ENCODE results near the gene FAM131B.
A peak's percentile ranks its signal among the peaks of the same experiment; 100 is the strongest.

FAM131B gene

GRCh38 chr7:143345428-143345900 lies 17.0 kb downstream of the FAM131B start:
- Histone ChIP-seq H3K4me1 (ENCODE audit: control insufficient read depth, insufficient read depth, low read depth, low read length) (peaks cover 5% of the 10 kb centered on the region), H3K18ac (ENCODE audit: low read depth in 1 of 2, low read length in 2 of 2) (no peak overlapping the region), H2BK15ac (ENCODE audit: low read depth, poor library complexity, severe bottlenecking) (no peak overlapping the region), H4K91ac (ENCODE audit: low read length) (no peak overlapping the region), H3K9ac (ENCODE audit: low read length) (no peak overlapping the region), H3K27me3 (ENCODE audit: control insufficient read depth in 1 of 2, insufficient read depth in 1 of 2, low read length in 2 of 2) (peaks cover 43 to 45% of the 10 kb centered on the region in 2 experiments), H3K14ac (ENCODE audit: low read length in 2 of 2) (no peak overlapping the region), H3K4ac (ENCODE audit: low read depth in 1 of 2, low read length in 2 of 2) (no peak overlapping the region), H3K27ac (ENCODE audit: low read length, poor library complexity, severe bottlenecking) (no peak overlapping the region), H4K8ac (ENCODE audit: low read length) (peak overlapping the region; percentile 27), H3K36me3 (ENCODE audit: control insufficient read depth in 1 of 2, insufficient read depth in 2 of 2, low read depth in 1 of 2, low read length in 2 of 2) (no peaks in the 10 kb centered on the region), H2AK5ac (ENCODE audit: low read length, severe bottlenecking) (no peak overlapping the region), H2AFZ (ENCODE audit: low read depth, low read length) (peak overlapping the region; percentile 76), H2BK5ac (ENCODE audit: low read depth, low read length, poor library complexity, severe bottlenecking) (no peak overlapping the region), H2BK120ac (ENCODE audit: low read depth, low read length) (no peak overlapping the region), H3K4me3 (ENCODE audit: insufficient read depth in 1 of 2, low read depth in 1 of 2, low read length in 2 of 2) (peak overlapping the region in 1 of 2 experiments; percentile 61), H2BK12ac (ENCODE audit: low read length in 2 of 2) (peak overlapping the region in 1 of 2 experiments; percentile 11), H3K4me2 (ENCODE audit: low read length, poor library complexity, severe bottlenecking) (peak overlapping the region; percentile 12), H3K23ac (ENCODE audit: low read length in 2 of 2) (no peak overlapping the region), H3K79me1 (replicated peaks; ENCODE audit: low read length, poor library complexity, severe bottlenecking) (no peaks in the 10 kb centered on the region), H3K9me3 (ENCODE audit: control insufficient read depth, low read length) (no peaks in the 10 kb centered on the region)
- WGBS, result 3% methylated on average over 35 of the region's 35 CpGs
- peak; percentile 48 for DNase-seq

DNA sequence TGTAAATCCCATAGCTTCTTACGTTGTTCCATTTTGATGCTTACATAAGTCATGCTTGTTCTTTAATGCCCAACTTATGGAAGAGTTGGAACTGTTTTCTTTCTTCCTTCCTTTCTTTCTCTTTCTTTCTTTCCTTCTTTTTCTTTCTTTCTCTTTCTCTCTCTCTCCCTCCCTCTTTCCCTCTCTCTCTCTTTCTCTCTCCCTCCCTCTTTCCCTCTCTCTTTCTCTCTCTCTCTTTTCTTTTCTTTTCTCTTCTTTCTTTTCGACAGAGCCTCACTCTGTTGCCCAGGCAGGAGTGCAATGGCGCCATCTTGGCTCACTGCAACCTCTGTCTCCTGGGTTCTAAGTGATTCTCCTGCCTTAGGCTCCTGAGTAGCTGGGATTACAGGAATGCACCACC lies 18.9 kb downstream of the FAM131B start:
- Histone ChIP-seq H4K8ac (ENCODE audit: low read length) (no peak overlapping the region), H3K27ac (ENCODE audit: low read length, poor library complexity, severe bottlenecking) (no peak overlapping the region), H4K91ac (ENCODE audit: low read length) (no peak overlapping the region), H2BK5ac (ENCODE audit: low read depth, low read length, poor library complexity, severe bottlenecking) (no peak overlapping the region), H3K4me3 (ENCODE audit: insufficient read depth in 1 of 2, low read depth in 1 of 2, low read length in 2 of 2) (no peak overlapping the region), H2BK12ac (ENCODE audit: low read length in 2 of 2) (no peak overlapping the region), H3K4ac (ENCODE audit: low read depth in 1 of 2, low read length in 2 of 2) (no peak overlapping the region), H3K36me3 (ENCODE audit: control insufficient read depth in 1 of 2, insufficient read depth in 2 of 2, low read depth in 1 of 2, low read length in 2 of 2) (no peaks in the 10 kb centered on the region), H3K23ac (ENCODE audit: low read length in 2 of 2) (no peak overlapping the region), H2BK120ac (ENCODE audit: low read depth, low read length) (no peak overlapping the region), H3K9ac (ENCODE audit: low read length) (no peak overlapping the region), H2BK15ac (ENCODE audit: low read depth, poor library complexity, severe bottlenecking) (no peak overlapping the region), H2AFZ (ENCODE audit: low read depth, low read length) (no peak overlapping the region), H3K79me1 (replicated peaks; ENCODE audit: low read length, poor library complexity, severe bottlenecking) (no peaks in the 10 kb centered on the region), H3K27me3 (ENCODE audit: control insufficient read depth in 1 of 2, insufficient read depth in 1 of 2, low read length in 2 of 2) (peaks cover 32 to 40% of the 10 kb centered on the region in 2 experiments), H3K9me3 (ENCODE audit: control insufficient read depth, low read length) (no peaks in the 10 kb centered on the region), H3K14ac (ENCODE audit: low read length in 2 of 2) (no peak overlapping the region), H3K18ac (ENCODE audit: low read depth in 1 of 2, low read length in 2 of 2) (no peak overlapping the region), H3K4me2 (ENCODE audit: low read length, poor library complexity, severe bottlenecking) (no peak overlapping the region), H3K4me1 (ENCODE audit: control insufficient read depth, insufficient read depth, low read depth, low read length) (peaks cover 5% of the 10 kb centered on the region), H2AK5ac (ENCODE audit: low read length, severe bottlenecking) (no peak overlapping the region)
- DNase-seq, result no peak
- WGBS, result 70% methylated on average over 3 of the region's 3 CpGs

DNA sequence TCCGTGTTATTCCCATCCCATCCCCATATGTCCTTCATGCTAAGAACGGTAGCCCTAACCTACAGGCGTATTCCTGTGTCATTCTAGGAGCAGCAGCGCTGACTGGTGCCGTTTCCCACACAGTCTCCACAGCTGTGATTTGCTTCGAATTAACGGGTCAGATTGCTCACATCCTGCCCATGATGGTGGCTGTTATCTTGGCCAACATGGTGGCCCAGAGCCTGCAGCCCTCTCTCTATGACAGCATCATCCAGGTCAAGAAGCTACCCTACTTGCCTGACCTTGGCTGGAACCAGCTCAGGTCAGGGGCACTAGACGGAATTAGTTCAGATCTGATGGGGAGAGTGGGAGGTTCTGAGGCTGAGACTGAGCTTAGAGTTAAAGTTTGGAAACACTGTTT lies 20.7 kb downstream of the FAM131B start:
- H2AK5ac ChIP-seq (ENCODE audit: low read length, severe bottlenecking), result no peak overlapping the region
- no peak overlapping the region for H3K4ac ChIP-seq (ENCODE audit: low read depth in 1 of 2, low read length in 2 of 2)
- H3K4me2 ChIP-seq (ENCODE audit: low read length, poor library complexity, severe bottlenecking), result no peak overlapping the region
- H2BK120ac ChIP-seq (ENCODE audit: low read depth, low read length), result no peak overlapping the region
- WGBS, result 94% methylated on average over 7 of the region's 8 CpGs
- H2BK5ac ChIP-seq (ENCODE audit: low read depth, low read length, poor library complexity, severe bottlenecking), result no peak overlapping the region
- no peak overlapping the region for H3K27ac ChIP-seq (ENCODE audit: low read length, poor library complexity, severe bottlenecking)
- no peak overlapping the region for H2BK15ac ChIP-seq (ENCODE audit: low read depth, poor library complexity, severe bottlenecking)
- H3K27me3 ChIP-seq (ENCODE audit: control insufficient read depth in 1 of 2, insufficient read depth in 1 of 2, low read length in 2 of 2), result peaks cover 19 to 32% of the 10 kb centered on the region in 2 experiments
- no peak for DNase-seq
- H2BK12ac ChIP-seq (ENCODE audit: low read length in 2 of 2), result no peak overlapping the region
- no peak overlapping the region for H4K91ac ChIP-seq (ENCODE audit: low read length)
- H2AFZ ChIP-seq (ENCODE audit: low read depth, low read length), result no peak overlapping the region
- H3K18ac ChIP-seq (ENCODE audit: low read depth in 1 of 2, low read length in 2 of 2), result no peak overlapping the region
- no peak overlapping the region for H3K4me3 ChIP-seq (ENCODE audit: insufficient read depth in 1 of 2, low read depth in 1 of 2, low read length in 2 of 2)
- no peaks in the 10 kb centered on the region for H3K36me3 ChIP-seq (ENCODE audit: control insufficient read depth in 1 of 2, insufficient read depth in 2 of 2, low read depth in 1 of 2, low read length in 2 of 2)
- peaks cover 5% of the 10 kb centered on the region for H3K4me1 ChIP-seq (ENCODE audit: control insufficient read depth, insufficient read depth, low read depth, low read length)
- no peaks in the 10 kb centered on the region for H3K79me1 ChIP-seq (replicated peaks; ENCODE audit: low read length, poor library complexity, severe bottlenecking)
- no peak overlapping the region for H3K9ac ChIP-seq (ENCODE audit: low read length)
- no peak overlapping the region for H4K8ac ChIP-seq (ENCODE audit: low read length)
- H3K9me3 ChIP-seq (ENCODE audit: control insufficient read depth, low read length), result no peaks in the 10 kb centered on the region
- H3K14ac ChIP-seq (ENCODE audit: low read length in 2 of 2), result no peak overlapping the region
- H3K23ac ChIP-seq (ENCODE audit: low read length in 2 of 2), result no peak overlapping the region

DNA sequence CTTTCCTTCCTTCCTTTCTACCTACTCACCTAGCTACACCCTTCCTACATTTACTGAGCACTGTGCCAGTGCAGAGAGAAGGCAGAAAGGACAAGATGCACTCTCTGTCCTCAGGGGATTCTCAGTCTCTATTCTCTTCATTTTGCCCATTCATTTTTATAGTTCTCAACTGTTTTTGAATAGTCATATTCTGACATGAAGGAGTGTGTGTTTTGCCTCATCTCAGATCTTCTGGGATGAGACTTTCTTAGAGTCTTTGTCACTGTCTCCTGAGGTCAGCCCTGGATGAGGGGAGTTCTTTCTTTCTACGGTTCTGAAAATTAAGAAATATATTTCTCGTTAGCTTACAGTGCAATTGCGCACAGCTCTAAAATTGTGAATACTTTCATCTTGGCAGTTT lies 25.3 kb downstream of the FAM131B start:
- Histone ChIP-seq H3K36me3 (ENCODE audit: control insufficient read depth in 1 of 2, insufficient read depth in 2 of 2, low read depth in 1 of 2, low read length in 2 of 2) (no peaks in the 10 kb centered on the region), H3K14ac (ENCODE audit: low read length in 2 of 2) (no peak overlapping the region), H3K4me3 (ENCODE audit: insufficient read depth in 1 of 2, low read depth in 1 of 2, low read length in 2 of 2) (no peak overlapping the region), H3K27me3 (ENCODE audit: control insufficient read depth in 1 of 2, insufficient read depth in 1 of 2, low read length in 2 of 2) (peaks cover 0 to 16% of the 10 kb centered on the region in 2 experiments), H3K23ac (ENCODE audit: low read length in 2 of 2) (no peak overlapping the region), H2BK120ac (ENCODE audit: low read depth, low read length) (no peak overlapping the region), H2BK5ac (ENCODE audit: low read depth, low read length, poor library complexity, severe bottlenecking) (no peak overlapping the region), H3K18ac (ENCODE audit: low read depth in 1 of 2, low read length in 2 of 2) (no peak overlapping the region), H3K9ac (ENCODE audit: low read length) (no peak overlapping the region), H2BK15ac (ENCODE audit: low read depth, poor library complexity, severe bottlenecking) (no peak overlapping the region), H2AK5ac (ENCODE audit: low read length, severe bottlenecking) (no peak overlapping the region), H3K79me1 (replicated peaks; ENCODE audit: low read length, poor library complexity, severe bottlenecking) (no peaks in the 10 kb centered on the region), H2AFZ (ENCODE audit: low read depth, low read length) (no peak overlapping the region), H3K4me2 (ENCODE audit: low read length, poor library complexity, severe bottlenecking) (no peak overlapping the region), H3K4me1 (ENCODE audit: control insufficient read depth, insufficient read depth, low read depth, low read length) (no peaks in the 10 kb centered on the region), H2BK12ac (ENCODE audit: low read length in 2 of 2) (no peak overlapping the region), H4K8ac (ENCODE audit: low read length) (no peak overlapping the region), H3K27ac (ENCODE audit: low read length, poor library complexity, severe bottlenecking) (no peak overlapping the region), H3K9me3 (ENCODE audit: control insufficient read depth, low read length) (no peaks in the 10 kb centered on the region), H3K4ac (ENCODE audit: low read depth in 1 of 2, low read length in 2 of 2) (no peak overlapping the region), H4K91ac (ENCODE audit: low read length) (no peak overlapping the region)
- whole genome bisulfite sequencing, result 97% methylated on average over 3 of the region's 3 CpGs
- DNase-seq, result no peak

Data from mesenchymal stem cell (in vitro differentiated cells and primary cell).